Testis (tissue), 3 donors: Measurements from ENCODE around the gene BACH2. TPM values are rescaled to one million over a fixed set of nuclear protein-coding genes. Genes with fewer than 3 reads are reported as not detected.

Source experiments
- DNase-seq: peaks from one replicate; pipeline ENCODE4 v3.0.0-alpha.2; 2019
- H3K27ac ChIP-seq, 2 donors: fragments of 200-600 bp; sonication (generic); one replicate each; pipeline ENCODE4 v1.5.1; 2019
- H3K27me3 ChIP-seq: fragments of 200-600 bp; sonication (generic); one replicate; pipeline ENCODE4 v1.5.1; 2019
- H3K36me3 ChIP-seq: fragments of 200-600 bp; sonication (generic); one replicate; pipeline ENCODE4 v1.5.1; 2017; ENCODE audit warnings: low read depth; ENCODE audit errors: missing control alignments
- H3K4me1 ChIP-seq: fragments of 200-600 bp; sonication (generic); one replicate; pipeline ENCODE4 v1.5.1; 2019
- H3K4me3 ChIP-seq, 2 donors: fragments of 200-600 bp; sonication (generic); one replicate each; pipeline ENCODE4 v1.5.1; 2017 to 2019
- H3K9me3 ChIP-seq: fragments of 200-600 bp; sonication (generic); one replicate; pipeline ENCODE4 v1.5.1; 2017
- CTCF ChIP-seq, 3 experiments: fragments of 450-650 bp in 2 of 3; fragments of 200-600 bp in 1 of 3; sonication (generic) in 1 of 3; IDR thresholded peaks; one replicate each; pipeline ENCODE4 v1.5.1; 2016 to 2019; ENCODE audit warnings: antibody characterized with exemption in 3 of 3, mild to moderate bottlenecking in 2 of 3, moderate library complexity in 1 of 3
- POLR2A ChIP-seq: fragments of 450-650 bp; IDR thresholded peaks from one replicate; pipeline ENCODE4 v1.6.1; 2017; ENCODE audit warnings: antibody characterized with exemption, mild to moderate bottlenecking, moderate library complexity
- WGBS, 2 donors: methylation state at CpG; one replicate each; pipeline ENCODE4 v1.1.5; 2018; 5-methylcytosine and 5-hydroxymethylcytosine counted together
- intact Hi-C: fragments of 100-400 bp; cut with DNase I; formaldehyde crosslinking; loops from one replicate; pipeline ENCODE4 v1.15.1; 2023; ENCODE audit warnings: low total_unique reads
- polyA plus RNA-seq: library from polyadenylated mRNA; stranded (reverse); fragments of 350-450 nt; fragmentation: Illumina TruSeq; extraction: RNeasy Lipid Tissue Mini Kit (QIAGEN cat#74804); gene quantifications from one replicate; pipeline ENCODE4 v1.2.3, GENCODE V29; 2014; ENCODE audit warnings: low read depth, low replicate concordance; ENCODE audit not compliant: insufficient read depth
- total RNA-seq, 2 donors: library from RNA; depleted of rRNA; stranded (reverse); fragments of >200 nt; gene quantifications; one replicate each; pipeline ENCODE4 v1.2.3, GENCODE V29; 2016

The BACH2 gene
- total and polyA plus RNA-seq, 3 donors from 2014 or later = 5.0 to 8.3 (median 6.5) TPM

DNA sequence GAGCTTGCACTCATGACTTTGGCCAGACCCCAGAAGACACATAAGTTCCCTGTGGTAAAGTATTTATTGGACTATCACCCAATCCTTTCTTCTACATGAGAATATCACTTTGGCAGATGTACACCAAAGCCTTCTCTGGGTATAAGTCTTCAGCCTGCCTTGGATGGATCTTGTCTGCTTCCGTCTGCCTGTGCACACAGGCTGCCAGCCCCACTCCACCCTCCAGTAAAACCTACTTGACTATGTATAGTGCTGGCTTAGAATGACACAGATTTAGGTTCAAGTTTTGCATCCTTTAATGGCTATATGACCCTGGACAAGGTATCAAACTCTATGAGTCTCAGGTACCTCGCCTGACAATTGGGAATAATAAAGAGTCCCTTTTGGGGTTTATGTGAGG, 63.4 kb downstream of the BACH2 start:
- Histone ChIP-seq H3K27me3 (no peaks in the 10 kb centered on the region), H3K4me1 (no peaks in the 10 kb centered on the region), H3K36me3 (no peaks in the 10 kb centered on the region), H3K4me3 (no peak overlapping the region), H3K27ac (no peak overlapping the region), H3K9me3 (no peaks in the 10 kb centered on the region)
- WGBS, 2 donors = 85 to 96% methylated on average over 2 of the region's 2 CpGs
- intact Hi-C loops = no loop called here
- TF ChIP-seq POLR2A (no peak), CTCF (IDR thresholded peaks at IDR 0.05) (no peak)
- no peak for DNase-seq

GRCh38 chr6:90231798-90232197, 64.8 kb downstream of the BACH2 start:
- 44 to 50% methylated on average over 1 of the region's 1 CpG for WGBS, 2 donors

GRCh38 chr6:90231308-90231707, 65.3 kb downstream of the BACH2 start:
- Histone ChIP-seq H3K4me1 (no peaks in the 10 kb centered on the region), H3K27me3 (no peaks in the 10 kb centered on the region), H3K36me3 (no peaks in the 10 kb centered on the region), H3K4me3 (no peak overlapping the region), H3K9me3 (no peaks in the 10 kb centered on the region), H3K27ac (no peak overlapping the region)
- no peak for DNase-seq
- WGBS, 2 donors = 30 to 40% methylated on average over 2 of the region's 2 CpGs
- no peak for TF ChIP-seq POLR2A
- no peak for TF ChIP-seq CTCF (IDR thresholded peaks at IDR 0.05)
- intact Hi-C loops = no loop called here

More at GRCh38 chr6:90231798-90232197, 64.8 kb downstream of the BACH2 start:
- intact Hi-C loops = no loop called here
- DNase-seq = no peak
- Histone ChIP-seq H3K4me1 (no peaks in the 10 kb centered on the region), H3K36me3 (no peaks in the 10 kb centered on the region), H3K4me3 (no peak overlapping the region), H3K27ac (no peak overlapping the region), H3K9me3 (no peaks in the 10 kb centered on the region), H3K27me3 (no peaks in the 10 kb centered on the region)
- TF ChIP-seq CTCF (IDR thresholded peaks at IDR 0.05) = no peak
- no peak for TF ChIP-seq POLR2A

DNA sequence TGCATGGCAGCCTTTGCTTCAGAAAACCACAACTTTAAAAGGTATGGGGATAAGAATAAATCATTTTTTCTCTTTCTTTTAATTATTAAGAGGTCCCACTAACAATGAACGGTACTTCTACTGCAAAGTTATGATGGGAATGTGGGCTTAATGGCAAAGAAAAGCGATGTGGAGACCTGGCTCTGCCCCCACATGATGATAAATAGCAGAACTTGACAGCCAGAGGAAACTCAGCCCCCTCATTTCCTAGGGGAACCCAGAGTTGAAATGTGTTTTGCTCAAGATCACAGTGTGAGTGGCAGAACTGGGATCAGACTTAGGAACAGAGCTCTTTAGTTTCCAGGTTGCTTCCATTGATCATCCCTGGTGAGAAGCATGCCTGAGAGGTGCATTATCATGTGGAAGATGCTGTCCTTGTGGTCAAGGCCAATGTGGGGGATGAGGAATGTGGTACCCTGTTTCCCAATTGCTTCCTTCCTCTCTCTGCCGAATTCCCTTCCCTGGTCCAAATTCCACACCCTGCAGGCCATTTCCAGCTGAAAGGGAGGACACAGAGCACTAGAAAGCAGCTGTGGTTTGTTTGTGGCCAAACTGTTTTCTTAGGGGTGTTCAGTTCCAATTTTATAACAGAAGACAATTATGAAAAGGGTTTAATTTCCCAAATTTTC, 66.0 kb downstream of the BACH2 start:
- no peaks in the 10 kb centered on the region for H3K4me1 ChIP-seq
- TF ChIP-seq CTCF (IDR thresholded peaks at IDR 0.05) (no peak), POLR2A (no peak)
- intact Hi-C loops = no loop called here
- no peak for DNase-seq
- no peaks in the 10 kb centered on the region for H3K36me3 ChIP-seq
- no peak overlapping the region for H3K27ac ChIP-seq
- 21 to 42% methylated on average over 3 of the region's 3 CpGs for WGBS, 2 donors
- H3K9me3 ChIP-seq = no peaks in the 10 kb centered on the region
- no peaks in the 10 kb centered on the region for H3K27me3 ChIP-seq
- H3K4me3 ChIP-seq = no peak overlapping the region
